Measurements from ENCODE around the gene TRMU.
"Not testable (repeated sequence)": the region's sequence is repeated elsewhere in the genome, so short reads cannot be mapped to it uniquely, and the experiment has no call there.

Gene TRMU

GRCh38 chr22:46300491-46300890 lies 35.0 kb upstream of the TRMU start:
- no peak for DNase-seq

GRCh38 chr22:46303347-46303965 lies 32.1 kb upstream of the TRMU start:
- no peak for DNase-seq

GRCh38 chr22:46308283-46308988 lies 27.1 kb upstream of the TRMU start:
- DNase-seq = no peak

- DNase-seq = no peak
Measured at GRCh38 chr22:46309526-46310085, 25.9 kb upstream of the TRMU start.

- no peak for DNase-seq
Measured at GRCh38 chr22:46312056-46312455, 23.5 kb upstream of the TRMU start.

- DNase-seq = not testable (repeated sequence)
Measured at GRCh38 chr22:46312848-46313247, 22.7 kb upstream of the TRMU start.

GRCh38 chr22:46315976-46316375 lies 19.5 kb upstream of the TRMU start:
- DNase-seq = no peak

GRCh38 chr22:46317646-46318045 lies 17.9 kb upstream of the TRMU start:
- no peak for DNase-seq

- no peak for DNase-seq
Measured at GRCh38 chr22:46318576-46318975, 16.9 kb upstream of the TRMU start.

- DNase-seq = no peak
Measured at GRCh38 chr22:46319319-46319718, 16.2 kb upstream of the TRMU start.

- DNase-seq = no peak
Measured at GRCh38 chr22:46320166-46320710, 15.3 kb upstream of the TRMU start.

- DNase-seq = no peak
Measured at GRCh38 chr22:46320716-46321386, 14.7 kb upstream of the TRMU start.

GRCh38 chr22:46322711-46323110 lies 12.8 kb upstream of the TRMU start:
- no peak for DNase-seq

- DNase-seq = no peak
Measured at GRCh38 chr22:46323162-46323561, 12.4 kb upstream of the TRMU start.

GRCh38 chr22:46326066-46326680 lies 9.3 kb upstream of the TRMU start:
- DNase-seq = no peak

GRCh38 chr22:46327691-46328465 lies 7.6 kb upstream of the TRMU start:
- DNase-seq = no peak

GRCh38 chr22:46328797-46329196 lies 6.7 kb upstream of the TRMU start:
- no peak for DNase-seq

- DNase-seq = no peak
Measured at GRCh38 chr22:46329616-46330015, 5.9 kb upstream of the TRMU start.

- DNase-seq = no peak
Measured at GRCh38 chr22:46330426-46330825, 5.1 kb upstream of the TRMU start.

GRCh38 chr22:46331496-46331895 lies 4.0 kb upstream of the TRMU start:
- no peak for DNase-seq

GRCh38 chr22:46336119-46337078 lies 885 bp downstream of the TRMU start:
- no peak for DNase-seq
